Vagina (tissue), 2 donors: Measurements from ENCODE around the gene CSK.

ENCODE experiments used
- POLR2AphosphoS5 ChIP-seq, 2 donors: sonication (generic); formaldehyde crosslinking; IDR thresholded peaks; one replicate each; pipeline ENCODE4 v1.9.0; 2017; ENCODE audit warnings: antibody characterized with exemption in 2 of 2, mild to moderate bottlenecking in 2 of 2, low read depth in 1 of 2; ENCODE audit not compliant: insufficient read depth in 1 of 2
- TF ChIP-seq, protein P1 (sequence below), 3 experiments: fragments of 450-650 bp in 2 of 3; fragments of 200-600 bp in 1 of 3; sonication (generic) in 1 of 3; IDR thresholded peaks; one replicate each; pipeline ENCODE4 v1.5.1; 2017 to 2019; ENCODE audit warnings: antibody characterized with exemption in 3 of 3, mild to moderate bottlenecking in 2 of 3, moderate library complexity in 2 of 3

DNA sequence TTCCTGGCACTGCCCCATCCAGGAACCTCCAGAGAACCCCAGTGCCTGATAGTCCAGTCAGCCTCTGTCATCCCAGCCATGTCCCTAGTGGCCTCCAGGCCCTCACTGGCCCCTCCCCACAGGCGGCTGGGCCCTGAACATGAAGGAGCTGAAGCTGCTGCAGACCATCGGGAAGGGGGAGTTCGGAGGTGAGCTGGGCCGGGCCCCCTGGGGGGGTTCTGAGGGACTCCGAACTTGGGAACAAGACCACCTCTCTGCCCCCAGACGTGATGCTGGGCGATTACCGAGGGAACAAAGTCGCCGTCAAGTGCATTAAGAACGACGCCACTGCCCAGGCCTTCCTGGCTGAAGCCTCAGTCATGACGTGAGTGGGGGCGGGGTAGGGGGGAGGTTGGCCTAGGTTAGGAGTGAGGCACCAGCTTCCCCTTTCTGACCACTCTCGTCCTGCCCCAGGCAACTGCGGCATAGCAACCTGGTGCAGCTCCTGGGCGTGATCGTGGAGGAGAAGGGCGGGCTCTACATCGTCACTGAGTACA, 18.7 kb downstream of the CSK start:
- TF ChIP-seq, protein P1, sequence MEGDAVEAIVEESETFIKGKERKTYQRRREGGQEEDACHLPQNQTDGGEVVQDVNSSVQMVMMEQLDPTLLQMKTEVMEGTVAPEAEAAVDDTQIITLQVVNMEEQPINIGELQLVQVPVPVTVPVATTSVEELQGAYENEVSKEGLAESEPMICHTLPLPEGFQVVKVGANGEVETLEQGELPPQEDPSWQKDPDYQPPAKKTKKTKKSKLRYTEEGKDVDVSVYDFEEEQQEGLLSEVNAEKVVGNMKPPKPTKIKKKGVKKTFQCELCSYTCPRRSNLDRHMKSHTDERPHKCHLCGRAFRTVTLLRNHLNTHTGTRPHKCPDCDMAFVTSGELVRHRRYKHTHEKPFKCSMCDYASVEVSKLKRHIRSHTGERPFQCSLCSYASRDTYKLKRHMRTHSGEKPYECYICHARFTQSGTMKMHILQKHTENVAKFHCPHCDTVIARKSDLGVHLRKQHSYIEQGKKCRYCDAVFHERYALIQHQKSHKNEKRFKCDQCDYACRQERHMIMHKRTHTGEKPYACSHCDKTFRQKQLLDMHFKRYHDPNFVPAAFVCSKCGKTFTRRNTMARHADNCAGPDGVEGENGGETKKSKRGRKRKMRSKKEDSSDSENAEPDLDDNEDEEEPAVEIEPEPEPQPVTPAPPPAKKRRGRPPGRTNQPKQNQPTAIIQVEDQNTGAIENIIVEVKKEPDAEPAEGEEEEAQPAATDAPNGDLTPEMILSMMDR (IDR thresholded peaks at IDR 0.05), result no peak
- TF ChIP-seq POLR2AphosphoS5 (IDR thresholded peaks at IDR 0.05; ENCODE audit: insufficient read depth in 1 of 2, low read depth in 1 of 2), result no peak
